SK-N-DZ (cell line): ENCODE data around the gene RUFY2. TPM values are rescaled to one million over a fixed set of nuclear protein-coding genes. Genes with fewer than 3 reads are reported as not detected.
"Not testable (repeated sequence)": the region's sequence is repeated elsewhere in the genome, so short reads cannot be mapped to it uniquely, and the experiment has no call there.

ENCODE experiments used
- DNase-seq: peaks from one replicate; pipeline ENCODE4 v3.0.0-alpha.2; 2015; ENCODE audit warnings: low spot score
- polyA plus RNA-seq, 2 experiments: library from polyadenylated mRNA; depleted of rRNA; stranded (reverse); fragments of >200 nt; gene quantifications; 2 replicates each; pipeline ENCODE4 v1.2.3, GENCODE V29; 2014

The RUFY2 gene, protein sequence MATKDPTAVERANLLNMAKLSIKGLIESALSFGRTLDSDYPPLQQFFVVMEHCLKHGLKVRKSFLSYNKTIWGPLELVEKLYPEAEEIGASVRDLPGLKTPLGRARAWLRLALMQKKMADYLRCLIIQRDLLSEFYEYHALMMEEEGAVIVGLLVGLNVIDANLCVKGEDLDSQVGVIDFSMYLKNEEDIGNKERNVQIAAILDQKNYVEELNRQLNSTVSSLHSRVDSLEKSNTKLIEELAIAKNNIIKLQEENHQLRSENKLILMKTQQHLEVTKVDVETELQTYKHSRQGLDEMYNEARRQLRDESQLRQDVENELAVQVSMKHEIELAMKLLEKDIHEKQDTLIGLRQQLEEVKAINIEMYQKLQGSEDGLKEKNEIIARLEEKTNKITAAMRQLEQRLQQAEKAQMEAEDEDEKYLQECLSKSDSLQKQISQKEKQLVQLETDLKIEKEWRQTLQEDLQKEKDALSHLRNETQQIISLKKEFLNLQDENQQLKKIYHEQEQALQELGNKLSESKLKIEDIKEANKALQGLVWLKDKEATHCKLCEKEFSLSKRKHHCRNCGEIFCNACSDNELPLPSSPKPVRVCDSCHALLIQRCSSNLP
- 16.2 and 16.9 TPM in 2 replicates for polyA plus RNA-seq (2014; cell fraction: cytosol; rRNA removed)
- polyA plus RNA-seq (2014; cell fraction: nucleus; rRNA removed) = 46.0 and 64.7 TPM in 2 replicates

GRCh38 chr10:68406815-68407548 lies at the start of gene RUFY2:
RUFY2 (minus strand) TSS chr10:68407277; CDS start chr10:68407189, 88 bp downstream.
- peak; percentile 81 for DNase-seq

DNA sequence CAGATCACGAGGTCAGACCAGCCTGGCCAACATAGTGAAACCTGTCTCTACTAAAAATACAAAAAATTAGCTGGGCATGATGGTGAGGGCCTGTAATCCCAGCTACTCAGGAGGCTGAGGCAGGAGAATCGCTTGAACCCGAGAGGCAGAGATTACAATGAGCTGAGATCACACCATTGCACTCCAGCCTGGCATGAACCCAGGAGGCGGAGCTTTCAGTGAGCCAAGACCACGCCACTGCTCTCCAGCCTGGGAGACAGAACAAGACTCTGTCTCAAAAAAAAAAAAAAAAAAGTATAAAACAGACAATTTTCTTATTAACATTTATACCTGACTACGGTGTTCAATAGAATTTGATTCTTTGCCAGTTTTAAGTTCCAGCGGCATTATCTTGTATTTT lies 42.6 kb upstream of the RUFY2 start:
- DNase-seq = not testable (repeated sequence)

- no peak for DNase-seq
Observed at GRCh38 chr10:68446179-68446578, 39.1 kb upstream of the RUFY2 start.

DNA sequence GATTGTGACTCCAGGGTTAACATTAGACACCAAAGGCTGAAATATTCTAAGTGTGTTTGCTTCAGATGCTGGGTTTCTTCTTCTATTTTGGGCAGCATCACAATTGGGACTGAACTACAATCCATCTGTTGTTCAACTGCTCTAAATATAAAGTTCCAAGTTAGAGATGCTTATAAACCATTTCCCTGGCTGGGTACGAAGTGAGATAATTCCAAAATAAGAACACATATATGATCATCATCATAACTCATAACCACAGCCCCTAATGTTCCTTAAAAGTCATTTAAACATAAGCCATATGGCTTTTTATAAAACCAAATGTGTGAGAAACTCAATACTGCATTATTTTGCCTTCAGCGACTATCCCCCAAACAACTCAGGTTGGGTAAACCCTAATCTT lies 35.9 kb upstream of the RUFY2 start:
- no peak for DNase-seq

DNA sequence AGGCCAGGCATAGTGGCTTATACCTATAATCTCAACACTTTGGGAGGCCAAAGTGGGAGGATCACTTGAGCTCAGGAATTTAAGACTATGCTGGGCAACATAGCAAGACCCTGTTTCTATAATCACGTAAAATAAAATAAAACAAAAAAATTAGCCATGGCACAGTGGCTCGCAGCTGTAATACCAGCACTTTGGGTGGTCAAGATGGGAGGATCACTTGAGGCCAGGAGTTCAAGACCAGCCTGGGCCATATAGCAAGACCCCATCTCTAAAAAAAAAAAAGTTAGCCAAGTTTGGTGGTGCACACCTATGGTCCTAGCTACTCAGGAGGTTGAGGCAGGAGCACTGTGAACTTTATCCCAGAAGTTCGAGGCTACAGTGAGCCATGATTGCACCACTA lies 33.8 kb upstream of the RUFY2 start:
- no peak for DNase-seq

- no peak for DNase-seq
Observed at GRCh38 chr10:68435803-68436202, 28.7 kb upstream of the RUFY2 start.

GRCh38 chr10:68434657-68435056 lies 27.6 kb upstream of the RUFY2 start:
- DNase-seq = no peak

DNA sequence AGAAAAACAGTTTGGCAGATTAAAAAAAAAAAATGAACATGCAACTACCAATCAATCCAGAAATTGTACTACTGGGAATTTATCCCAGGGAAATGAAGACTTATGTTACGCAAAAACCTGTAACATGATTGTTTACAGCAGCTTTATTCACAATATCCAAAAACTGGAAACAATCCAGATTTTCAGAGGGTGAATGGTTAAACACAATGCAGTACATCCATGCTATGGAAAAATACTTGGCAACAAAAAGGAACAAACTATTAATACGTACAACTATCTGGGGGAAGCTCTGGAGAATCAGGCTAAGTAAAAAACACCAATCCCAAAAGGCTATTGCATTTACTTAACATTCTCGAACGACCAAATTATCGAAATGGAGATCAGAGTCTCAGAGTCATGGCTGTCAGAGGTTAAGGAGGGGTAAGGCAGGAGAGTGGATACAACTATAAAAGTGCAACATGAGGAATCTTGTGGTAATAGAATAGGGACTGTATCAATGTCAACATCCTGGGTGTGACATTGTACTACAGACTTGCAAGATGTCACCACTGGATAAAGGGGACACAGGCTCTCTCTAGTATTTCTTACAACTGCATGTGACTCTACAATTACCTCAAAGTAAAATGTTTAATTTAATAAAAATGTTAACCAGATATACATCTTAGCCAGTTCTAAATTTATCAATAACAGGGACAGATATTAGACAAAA lies 21.5 kb upstream of the RUFY2 start:
- DNase-seq = no peak

DNA sequence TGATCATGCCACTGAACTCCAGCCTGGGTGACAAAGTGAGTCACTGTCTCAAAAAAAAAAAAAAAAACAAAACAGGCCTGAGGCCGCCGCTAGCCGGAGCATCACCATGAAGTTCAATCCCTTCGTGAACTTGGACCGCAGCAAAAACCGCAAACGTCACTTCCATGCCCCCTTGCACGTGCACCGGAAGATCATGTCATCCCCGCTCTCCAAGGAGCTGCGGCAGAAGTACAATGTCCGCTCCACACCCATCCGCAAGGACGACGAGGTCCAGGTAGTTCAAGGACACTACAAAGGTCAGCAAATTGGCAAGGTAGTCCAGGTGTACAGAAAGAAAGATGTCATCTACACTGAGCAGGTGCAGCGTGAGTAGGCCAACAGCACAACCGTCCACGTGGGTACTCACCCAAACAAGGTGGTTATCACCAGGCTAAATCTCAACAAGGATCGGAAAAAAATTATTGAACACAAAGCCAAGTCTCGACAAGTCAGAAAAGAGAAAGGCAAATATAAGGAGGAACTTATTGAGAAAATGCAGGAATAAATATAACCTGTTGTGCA lies 17.5 kb upstream of the RUFY2 start:
- no peak for DNase-seq

DNA sequence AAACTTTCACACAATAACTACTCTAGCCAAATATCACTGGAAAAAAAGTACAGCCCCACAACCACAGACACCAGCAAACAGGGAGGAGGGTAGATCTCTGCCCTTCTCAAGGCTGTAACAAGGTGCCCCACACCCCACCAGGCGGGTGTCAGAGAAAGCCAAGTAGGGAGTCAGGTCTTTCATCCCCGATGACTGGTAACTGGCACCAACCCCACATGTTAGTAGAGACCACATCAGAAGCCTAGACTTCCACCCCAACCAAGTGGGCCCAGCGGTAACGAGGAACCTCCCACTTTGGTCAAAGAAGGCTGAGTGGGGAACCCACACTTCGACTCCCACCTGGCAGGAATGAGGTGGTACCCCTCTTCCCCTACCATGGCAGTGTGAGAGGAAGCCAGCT lies 16.4 kb upstream of the RUFY2 start:
- DNase-seq = no peak

- DNase-seq = no peak
Observed at GRCh38 chr10:68419376-68419775, 12.3 kb upstream of the RUFY2 start.

DNA sequence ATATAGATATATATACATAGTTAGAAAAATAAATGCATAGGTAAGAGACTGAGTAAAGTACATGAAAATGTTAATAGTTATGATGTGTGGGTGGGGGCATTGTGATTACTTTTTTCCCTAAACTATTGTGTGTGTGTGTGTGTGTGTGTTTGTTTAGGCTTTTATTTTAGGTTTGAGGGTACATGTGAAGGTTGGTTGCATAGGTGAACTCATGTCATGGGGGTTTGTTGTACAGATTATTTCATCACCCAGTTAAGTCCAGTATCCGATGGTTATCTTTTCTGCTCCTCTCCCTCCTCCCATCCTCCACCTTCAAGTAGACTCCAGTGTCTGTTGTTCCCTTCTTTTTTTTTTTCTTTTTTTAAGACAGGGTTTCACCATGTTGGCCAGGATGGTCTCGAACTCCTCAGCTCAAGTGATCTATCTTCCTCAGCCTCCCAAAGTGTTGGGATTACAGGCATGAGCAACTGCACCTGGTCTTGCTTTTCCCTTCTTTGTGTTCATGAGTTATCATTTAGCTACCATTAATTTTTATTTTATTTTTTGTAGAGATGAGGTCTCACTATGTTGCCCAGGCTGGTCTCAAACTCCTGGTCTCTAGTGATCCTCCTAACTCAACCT lies 1.9 kb upstream of the RUFY2 start:
- DNase-seq = no peak

DNA sequence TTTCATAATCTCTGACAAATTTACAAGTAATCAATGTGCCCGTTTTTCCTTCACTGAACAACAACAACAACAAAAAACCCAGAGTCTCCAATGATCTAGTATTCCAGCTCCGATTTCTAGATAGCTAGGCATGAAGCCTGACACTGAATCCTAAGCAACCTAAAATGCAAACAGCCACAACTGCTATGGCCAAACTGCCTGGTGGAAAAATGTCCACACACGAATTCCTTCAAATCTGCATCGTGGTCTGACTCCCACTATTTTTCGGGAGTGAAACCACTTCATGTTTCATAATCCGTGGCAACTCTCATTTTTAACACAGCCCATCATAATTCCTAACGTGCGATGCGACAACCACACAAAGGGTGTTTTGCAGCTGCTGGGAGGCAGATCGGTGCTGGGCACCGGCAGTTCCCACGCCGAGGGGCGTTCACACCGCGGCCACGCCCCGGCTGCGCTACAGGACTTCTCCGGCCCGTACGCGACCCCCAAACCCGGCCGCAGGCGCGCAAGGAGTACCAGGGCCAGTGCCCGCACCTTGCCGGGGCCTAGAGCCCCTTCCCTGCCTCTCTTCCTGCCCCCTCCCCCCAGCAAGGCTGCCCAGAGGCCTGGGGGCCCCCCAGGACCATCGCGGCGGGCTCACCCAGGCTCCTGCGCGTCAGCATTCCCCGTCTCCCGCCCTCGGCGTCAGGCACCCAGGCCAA lies 814 bp downstream of the RUFY2 start:
- DNase-seq = peak; percentile 71

DNA sequence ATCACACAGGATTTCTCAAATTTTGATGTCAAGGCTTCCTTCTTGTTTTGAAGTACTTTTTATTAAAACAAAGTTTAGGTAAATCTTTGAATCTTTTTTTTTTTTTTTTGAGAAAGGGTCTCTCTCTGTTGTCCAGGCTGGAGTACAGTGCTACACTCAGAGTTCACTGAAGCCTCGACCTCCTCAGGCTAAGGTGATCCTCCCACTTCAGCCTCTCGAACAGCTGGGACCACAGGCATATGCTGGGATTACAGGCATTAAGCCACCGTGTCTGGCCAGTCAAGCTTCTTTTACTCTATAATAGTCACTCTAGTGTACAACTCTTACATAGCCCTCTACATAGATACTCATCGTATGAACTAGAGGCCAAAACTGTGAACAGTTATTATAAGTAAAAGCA lies 3.4 kb downstream of the RUFY2 start:
- no peak for DNase-seq

DNA sequence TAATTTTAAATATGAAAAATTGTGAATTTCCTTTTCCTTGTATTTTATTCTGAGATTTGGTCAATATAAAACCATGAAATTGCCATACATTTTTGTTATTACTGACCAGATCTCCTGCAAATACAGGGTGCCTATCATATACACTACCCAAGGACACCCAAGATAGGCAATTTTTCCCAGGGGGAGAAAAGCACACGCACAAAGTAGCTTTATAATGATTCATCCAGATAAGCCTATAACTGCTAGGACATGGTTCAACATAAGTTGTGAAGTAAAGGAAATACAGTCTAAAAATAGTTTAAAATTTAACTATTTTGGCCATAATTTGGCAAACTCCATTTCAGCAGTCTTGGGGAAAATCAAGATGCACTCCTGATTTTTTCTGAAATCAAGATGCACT lies 4.8 kb downstream of the RUFY2 start:
- DNase-seq = no peak

DNA sequence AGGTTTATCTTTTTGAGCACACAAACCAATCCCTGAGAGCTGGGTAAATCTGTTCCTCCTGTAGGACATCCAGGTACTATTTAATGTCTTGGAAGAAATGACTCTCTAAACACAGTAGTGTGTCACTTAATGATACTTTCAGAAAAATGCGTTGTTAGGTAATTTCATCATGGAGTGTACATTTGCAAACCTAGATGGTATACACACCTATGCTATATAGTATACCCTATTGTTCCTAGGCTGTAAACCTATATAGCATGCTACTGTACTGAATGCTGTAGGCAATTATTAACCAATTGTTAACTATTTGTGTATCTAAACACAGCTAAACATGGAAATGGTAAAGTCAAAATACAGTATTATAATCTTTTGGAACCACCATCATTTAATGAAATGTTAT lies 10.1 kb downstream of the RUFY2 start:
- DNase-seq = no peak

DNA sequence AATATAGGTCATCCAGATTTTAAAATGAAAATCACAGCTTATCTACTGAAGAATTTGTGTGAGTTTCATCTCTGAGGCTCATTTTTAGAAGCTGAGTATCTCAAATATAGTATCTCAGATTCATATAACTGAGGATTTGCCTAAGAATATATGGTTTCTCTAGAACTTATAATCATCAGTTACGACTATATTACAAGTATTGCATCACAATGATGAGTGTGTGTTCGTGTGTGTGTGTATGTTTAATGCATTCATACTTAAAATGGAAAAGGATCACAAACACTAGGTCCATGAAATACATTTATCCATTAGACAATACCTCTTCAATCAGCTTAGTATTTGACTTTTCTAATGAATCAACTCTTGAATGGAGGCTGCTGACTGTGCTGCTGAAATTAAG lies 21.3 kb downstream of the RUFY2 start:
- DNase-seq = no peak

DNA sequence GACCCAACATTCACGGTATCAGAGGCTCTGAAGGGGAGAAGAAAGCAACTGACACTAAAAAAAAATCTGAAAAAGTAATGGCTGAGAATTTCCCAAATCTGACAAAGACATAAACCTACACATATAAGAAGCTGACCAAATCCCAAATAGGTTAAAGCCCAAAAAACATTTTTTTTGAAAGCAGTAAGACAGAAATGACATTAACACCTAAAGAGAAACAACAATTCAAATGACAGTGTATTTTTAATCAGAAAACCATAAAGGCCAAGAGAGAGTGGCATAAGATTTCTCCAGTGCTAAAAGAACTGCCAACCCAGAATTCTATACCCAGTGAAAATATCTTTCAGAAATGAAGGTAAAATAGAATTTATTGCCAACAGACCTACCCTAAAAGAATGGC lies 35.5 kb downstream of the RUFY2 start:
- no peak for DNase-seq

- no peak for DNase-seq
Observed at GRCh38 chr10:68367121-68367520, 40.0 kb downstream of the RUFY2 start.

DNA sequence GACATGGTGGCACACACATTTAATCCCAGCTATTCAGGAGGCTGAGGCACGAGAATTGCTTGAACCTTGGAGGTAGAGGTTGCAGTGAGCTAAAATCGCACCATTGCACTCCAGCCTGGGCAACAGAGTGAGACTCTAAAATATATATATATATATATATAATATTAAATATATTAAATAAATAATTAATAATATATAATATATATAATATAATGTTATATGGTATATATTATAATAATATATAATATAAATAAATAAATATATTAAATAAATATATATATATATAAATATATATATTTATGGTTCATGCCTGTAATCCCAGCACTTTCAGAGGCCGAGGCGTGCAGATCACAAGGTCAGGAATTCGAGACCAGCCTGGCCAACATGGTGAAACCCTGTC lies 40.5 kb downstream of the RUFY2 start:
- no peak for DNase-seq
